ENCODE results near the gene TTC38. TPM values are rescaled to one million over a fixed set of nuclear protein-coding genes. Genes with fewer than 3 reads are reported as not detected.

Gene TTC38
- 100 to 1,000 TPM in 2 of 4 donors, 10 to 100 TPM in 2; 49.8 to 116 (median 76.8) TPM for total RNA-seq

DNA sequence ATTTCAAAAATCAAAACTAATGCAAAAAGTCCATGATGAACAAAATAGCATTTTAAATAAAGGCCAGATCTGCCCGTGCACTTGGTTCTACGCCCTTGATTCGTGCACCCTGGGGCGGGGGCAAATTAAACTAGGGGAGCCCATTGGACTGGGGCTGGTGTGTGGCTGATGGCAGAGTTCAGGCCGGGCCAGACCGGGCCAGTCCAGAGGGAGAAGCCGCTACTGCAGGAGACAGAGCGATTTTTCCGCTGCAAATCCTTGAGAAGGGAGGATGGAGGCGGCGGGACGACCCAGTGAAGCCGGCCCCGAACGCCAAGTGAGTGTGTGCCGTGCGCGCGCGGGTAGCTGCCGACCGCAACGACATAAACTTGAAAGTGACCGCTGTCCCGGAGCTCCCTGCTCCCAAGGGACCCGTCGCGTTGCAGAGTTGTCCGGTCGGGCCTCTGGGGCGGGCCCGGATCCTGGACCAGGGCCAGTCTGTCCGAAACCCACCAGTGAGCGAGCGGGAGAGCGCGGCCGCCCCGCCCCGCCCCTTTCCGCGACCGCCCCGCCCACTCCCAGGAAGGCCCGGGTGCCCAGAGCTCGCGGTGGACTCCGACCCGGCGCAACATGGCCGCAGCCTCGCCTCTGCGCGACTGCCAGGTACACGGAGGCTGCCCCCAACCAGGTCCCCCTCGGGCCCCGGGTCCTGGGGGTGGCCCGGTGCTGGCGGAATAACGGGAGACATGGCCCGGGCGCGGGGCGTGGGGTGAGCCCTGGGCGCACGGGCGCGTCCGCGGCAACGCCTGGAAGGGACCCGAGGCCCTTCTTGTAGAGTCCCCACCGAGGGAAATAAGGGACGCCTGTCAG, at the start of gene TTC38:
Gene TTC38 (plus strand): TSS at position 578 of the 849 bp plus-strand sequence. CDS start 32 bp downstream, at position 610.
- ATAC-seq (ENCODE audit: low FRiP score) = peak; percentile 95
- TF ChIP-seq CTCF (IDR thresholded peaks at IDR 0.05) = no peak
- peak; percentile 69 for DNase-seq (ENCODE audit: low spot score)

DNA sequence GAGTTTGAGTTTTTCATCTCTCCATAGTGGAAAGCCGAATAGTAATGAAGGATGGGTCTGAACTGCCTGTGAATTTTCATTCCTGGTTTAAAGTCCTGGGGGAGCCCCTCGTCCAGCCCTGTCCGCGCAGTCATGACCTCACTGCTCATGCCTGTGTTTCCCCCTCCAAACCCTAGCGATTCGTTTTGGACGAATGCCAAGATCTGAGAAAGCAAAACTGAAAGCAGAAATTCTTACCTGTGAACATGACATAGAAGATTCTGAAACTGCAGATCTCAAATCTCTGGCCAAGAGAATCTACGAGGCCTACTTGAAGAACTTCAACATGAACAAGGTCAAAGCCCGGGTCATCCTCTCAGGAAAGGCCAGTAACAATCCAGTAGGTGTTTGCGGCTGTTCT, 48.2 kb upstream of the TTC38 start:
- no peak for ATAC-seq (ENCODE audit: low FRiP score)
- no peak for DNase-seq (ENCODE audit: low spot score)
- TF ChIP-seq CTCF (IDR thresholded peaks at IDR 0.05) = no peak

- ATAC-seq (ENCODE audit: low FRiP score) (no peak), DNase-seq (ENCODE audit: low spot score) (no peak)
- TF ChIP-seq CTCF (IDR thresholded peaks at IDR 0.05) = no peak
These were observed 46.9 kb upstream of the TTC38 start for GRCh38 chr22:46220921-46221320.

GRCh38 chr22:46224044-46224897, 43.5 kb upstream of the TTC38 start:
- DNase-seq (ENCODE audit: low spot score) = no peak
- ATAC-seq (ENCODE audit: low FRiP score) = no peak
- no peak for TF ChIP-seq CTCF (IDR thresholded peaks at IDR 0.05)

DNA sequence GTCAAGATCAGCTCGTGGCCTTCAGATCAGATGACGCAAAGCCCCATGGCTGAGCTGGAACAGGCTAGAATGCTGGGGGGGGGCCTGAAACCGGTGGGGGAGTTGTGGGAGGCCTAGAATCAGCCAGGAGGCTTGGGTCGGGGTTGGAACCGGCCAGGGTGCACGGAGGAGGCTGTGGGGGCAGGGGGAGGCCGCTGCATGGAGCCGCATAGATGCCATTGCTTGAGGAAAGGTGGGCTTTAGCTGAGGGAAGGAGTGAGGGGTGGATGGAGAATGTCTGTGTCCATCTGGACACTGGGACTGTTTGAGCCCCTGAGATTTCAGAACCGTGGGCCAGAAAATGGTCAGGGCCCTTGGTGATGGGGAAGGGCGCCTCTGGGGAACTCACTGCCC, 42.9 kb upstream of the TTC38 start:
- DNase-seq (ENCODE audit: low spot score) (no peak), ATAC-seq (ENCODE audit: low FRiP score) (no peak)
- no peak for TF ChIP-seq CTCF (IDR thresholded peaks at IDR 0.05)

DNA sequence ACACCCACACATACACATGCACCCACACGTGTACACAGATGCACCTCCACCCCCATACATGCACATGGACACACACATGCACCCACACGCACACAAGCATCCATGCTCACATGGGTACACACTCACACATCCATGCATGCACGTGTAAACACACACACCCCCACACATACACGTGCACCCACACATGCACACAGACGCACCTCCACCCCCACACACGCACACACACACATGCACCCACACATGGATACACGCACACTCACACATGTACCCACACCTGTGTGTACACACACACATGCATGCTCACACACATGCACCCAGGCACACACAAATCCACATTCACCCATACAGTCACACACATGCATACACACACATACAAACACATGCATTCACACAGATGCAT, 42.2 kb upstream of the TTC38 start:
- DNase-seq (ENCODE audit: low spot score) (no peak), ATAC-seq (ENCODE audit: low FRiP score) (no peak)
- no peak for TF ChIP-seq CTCF (IDR thresholded peaks at IDR 0.05)
